Right forelimb (tissue), 1 donor: ENCODE data around the gene TTC28.
"Not testable (repeated sequence)": the region's sequence is repeated elsewhere in the genome, so short reads cannot be mapped to it uniquely, and the experiment has no call there.

Experiments
- DNase-seq: peaks from one replicate; pipeline ENCODE4 v3.0.0-alpha.2; 2018

Gene TTC28

DNA sequence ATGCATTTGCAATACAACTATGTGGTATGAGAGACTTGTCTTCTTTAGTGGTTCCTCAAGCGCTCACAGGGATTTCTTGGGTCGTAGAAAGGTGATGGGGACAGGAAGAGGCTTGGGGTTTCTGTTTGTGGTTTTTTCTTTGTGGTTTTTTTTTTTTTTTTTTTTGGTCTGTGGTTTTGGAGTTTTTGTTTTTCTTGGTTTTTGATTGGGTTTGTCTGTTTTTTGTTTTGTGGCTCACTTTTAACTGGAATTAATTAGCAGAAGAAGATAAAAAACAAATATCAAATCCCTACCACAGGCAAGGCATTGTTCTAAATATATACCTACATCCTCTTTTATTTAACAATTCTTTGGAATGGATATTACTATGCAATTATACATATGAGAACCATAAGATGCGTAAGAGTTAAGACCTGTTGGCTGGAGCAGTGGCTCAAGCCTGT is 5.5 kb downstream of the TTC28 start:
- DNase-seq: no peak

DNA sequence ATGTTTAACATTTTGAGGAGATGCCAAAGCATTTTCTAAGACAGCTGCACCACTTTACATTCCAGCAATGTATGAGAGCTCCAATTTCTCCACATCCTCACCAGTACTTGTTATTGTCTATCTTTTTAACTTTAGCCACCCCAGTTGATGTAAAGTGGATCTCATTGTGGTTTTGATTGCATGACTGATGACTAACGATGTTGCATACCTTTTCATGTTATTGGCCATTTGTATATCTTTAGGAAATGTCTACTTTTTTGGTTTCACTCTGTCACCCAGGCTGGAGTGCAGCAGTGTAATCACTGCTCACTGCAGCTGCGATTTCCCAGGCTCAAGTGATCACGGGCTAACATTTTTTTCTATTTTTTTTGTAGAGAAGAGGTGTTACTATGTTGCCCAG is 8.9 kb downstream of the TTC28 start:
- DNase-seq: no peak

GRCh38 chr22:28670161-28670560 is 9.5 kb downstream of the TTC28 start:
- DNase-seq: no peak

- DNase-seq: no peak
Observed at GRCh38 chr22:28669387-28669786, 10.3 kb downstream of the TTC28 start.

DNA sequence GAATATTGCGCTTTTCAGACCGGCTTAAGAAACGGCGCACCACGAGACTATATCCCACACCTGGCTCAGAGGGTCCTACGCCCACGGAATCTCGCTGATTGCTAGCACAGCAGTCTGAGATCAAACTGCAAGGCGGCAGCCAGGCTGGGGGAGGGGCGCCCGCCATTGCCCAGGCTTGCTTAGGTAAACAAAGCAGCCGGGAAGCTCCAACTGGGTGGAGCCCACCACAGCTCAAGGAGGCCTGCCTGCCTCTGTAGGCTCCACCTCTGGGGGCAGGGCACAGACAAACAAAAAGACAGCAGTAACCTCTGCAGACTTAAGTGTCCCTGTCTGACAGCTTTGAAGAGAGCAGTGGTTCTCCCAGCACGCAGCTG is 16.1 kb downstream of the TTC28 start:
- not testable (repeated sequence) for DNase-seq

- DNase-seq: no peak
Observed at GRCh38 chr22:28658448-28658847, 21.2 kb downstream of the TTC28 start.

DNA sequence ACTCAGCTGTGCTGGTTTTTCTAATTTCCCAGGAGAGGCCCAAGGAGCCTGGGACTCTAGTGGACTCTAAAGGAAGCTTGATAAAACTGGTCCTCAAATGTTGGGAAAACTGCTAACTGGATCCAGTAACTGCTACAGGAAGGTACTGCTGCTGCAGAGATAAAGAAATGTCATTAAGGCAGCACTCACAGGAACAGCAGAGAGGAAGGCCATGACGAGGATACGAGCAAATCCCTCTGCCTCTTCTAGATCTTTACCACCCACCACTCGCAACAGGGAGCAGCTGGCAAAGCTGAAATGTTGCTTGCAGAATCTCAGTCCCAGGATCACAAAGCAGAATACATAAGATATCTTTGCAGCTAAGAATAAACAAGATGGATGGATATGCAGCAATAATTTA is 23.5 kb downstream of the TTC28 start:
- DNase-seq: no peak

DNA sequence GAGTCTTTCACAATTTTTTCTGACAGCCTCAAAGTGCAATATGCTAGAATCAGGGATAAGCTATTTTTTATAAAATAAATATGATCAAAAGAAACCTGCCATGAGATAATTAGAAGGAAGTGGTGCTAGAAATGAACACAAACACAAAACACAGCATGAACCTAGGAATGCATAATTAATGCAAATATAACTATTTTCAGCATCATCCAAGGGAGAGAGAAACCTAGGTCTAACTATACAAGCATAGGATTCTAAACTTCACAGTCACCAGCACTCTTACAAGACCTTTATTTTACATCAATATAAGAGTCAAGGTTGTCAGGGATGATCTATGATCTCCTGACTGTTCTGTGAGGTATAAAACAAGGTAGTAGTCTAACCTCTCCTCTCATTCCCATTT is 29.2 kb downstream of the TTC28 start:
- no peak for DNase-seq

- no peak for DNase-seq
Observed at GRCh38 chr22:28648792-28649191, 30.8 kb downstream of the TTC28 start.

GRCh38 chr22:28647216-28647615 is 32.4 kb downstream of the TTC28 start:
- no peak for DNase-seq

DNA sequence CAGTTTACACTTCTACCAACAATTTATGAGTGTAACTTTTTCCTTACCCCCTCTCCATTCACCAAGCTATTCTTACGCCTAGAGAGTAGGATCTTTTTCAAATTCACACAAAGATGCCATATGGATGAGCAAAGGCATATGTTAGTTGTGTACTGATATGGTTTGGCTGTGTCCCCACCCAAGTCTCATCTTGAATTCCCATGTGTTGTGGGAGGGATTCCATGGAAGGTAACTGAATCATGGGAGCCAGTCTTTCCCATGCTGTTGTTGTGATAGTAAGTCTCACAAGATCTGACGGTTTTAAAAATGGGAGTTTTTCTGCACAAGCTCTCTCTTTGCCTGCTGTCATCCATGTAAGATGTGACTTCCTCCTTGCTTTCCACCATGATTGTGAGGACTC is 40.3 kb downstream of the TTC28 start:
- DNase-seq: no peak

GRCh38 chr22:28637225-28637624 is 42.4 kb downstream of the TTC28 start:
- DNase-seq: no peak

GRCh38 chr22:28630177-28630574 is 49.5 kb downstream of the TTC28 start:
- no peak for DNase-seq

DNA sequence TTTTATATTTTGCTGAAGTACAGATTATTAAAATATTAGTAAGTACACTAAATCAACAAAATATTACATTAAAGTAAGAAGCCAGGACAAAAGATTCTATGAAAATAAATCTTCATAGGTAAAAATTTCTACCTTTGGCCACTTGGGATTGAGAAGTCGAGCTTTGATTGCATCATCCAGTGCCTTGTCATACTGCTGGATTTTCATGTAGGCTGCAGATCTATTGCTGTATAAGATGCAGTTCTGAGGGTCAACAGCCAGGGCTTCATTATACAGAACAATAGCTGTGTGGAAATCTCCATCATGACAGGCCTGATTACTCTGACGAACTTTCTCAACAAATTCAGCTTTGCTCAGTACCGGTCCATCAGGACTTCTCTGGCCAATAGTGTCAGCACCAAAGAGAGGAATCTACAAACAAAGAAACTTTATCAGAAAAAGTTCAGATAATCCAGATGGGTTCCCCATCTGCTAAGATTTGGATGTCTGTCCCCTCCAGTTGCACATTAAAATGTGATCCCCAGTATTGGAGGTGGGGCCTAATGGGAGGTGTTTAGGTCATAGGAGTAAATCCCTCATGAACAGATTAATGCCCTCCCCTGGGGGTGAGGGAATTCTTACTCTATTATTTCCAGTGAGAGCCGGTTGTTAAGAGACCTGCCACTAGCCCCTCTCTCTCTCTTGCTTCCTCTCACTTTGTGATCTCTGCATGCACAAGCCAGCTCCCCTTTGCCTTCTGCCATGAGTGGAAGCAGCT is 50.0 kb downstream of the TTC28 start:
- DNase-seq: no peak

DNA sequence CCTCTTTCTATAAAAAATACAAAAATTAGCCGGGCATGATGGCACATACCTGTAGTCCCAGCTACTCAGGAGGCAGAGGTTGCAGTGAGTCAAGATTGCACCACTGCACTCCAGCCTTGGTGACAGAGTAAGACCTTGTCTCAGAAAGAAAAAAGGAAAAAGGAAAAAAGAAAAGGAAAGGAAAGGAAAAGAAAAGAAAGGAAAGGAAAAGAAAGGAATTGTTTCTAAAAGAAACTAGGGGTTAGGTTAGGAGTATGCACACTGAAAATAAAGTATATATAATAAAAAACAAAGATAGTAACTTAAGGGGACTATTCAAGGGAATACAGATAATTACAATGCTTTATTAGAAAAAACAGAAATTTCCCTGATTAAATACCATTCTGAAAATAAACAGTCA is 50.9 kb downstream of the TTC28 start:
- DNase-seq: no peak

- DNase-seq: no peak
Observed at GRCh38 chr22:28627791-28628190, 51.8 kb downstream of the TTC28 start.

DNA sequence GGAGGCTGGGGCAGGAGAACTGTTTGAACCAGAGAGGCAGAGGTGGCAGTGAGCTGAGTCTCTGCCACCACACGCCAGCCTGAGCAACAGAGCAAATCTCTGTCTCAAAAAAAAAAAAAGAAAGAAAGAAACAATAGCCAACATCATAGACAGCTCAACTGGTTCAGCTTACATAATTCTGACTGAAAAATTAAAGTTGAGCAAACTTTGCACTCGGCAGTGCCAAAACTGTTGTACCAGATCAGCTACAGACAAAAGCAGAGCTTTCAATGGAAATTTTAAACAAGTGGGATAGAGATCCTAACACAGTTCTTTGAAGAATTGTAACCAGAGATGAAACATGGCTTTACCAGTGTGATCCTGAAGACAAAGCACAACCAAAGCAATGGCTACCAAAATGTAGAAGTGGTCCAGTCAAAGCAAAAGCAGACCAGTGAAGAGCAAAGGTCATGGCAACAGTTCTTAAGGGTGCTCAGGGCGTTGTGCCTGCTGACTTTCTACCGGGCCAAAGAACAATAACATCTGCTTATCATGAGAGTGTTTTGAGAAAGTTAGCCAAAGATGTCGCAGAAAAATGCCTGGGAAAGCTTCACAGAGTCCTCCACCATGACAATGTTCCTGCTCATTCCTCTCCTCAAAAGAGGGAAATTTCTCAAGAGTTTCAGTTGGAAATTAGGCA is 59.3 kb downstream of the TTC28 start:
- DNase-seq: no peak

GRCh38 chr22:28619236-28619635 is 60.4 kb downstream of the TTC28 start:
- no peak for DNase-seq

GRCh38 chr22:28615423-28615822 is 64.2 kb downstream of the TTC28 start:
- DNase-seq: not testable (repeated sequence)

GRCh38 chr22:28609921-28610320 is 69.7 kb downstream of the TTC28 start:
- no peak for DNase-seq

DNA sequence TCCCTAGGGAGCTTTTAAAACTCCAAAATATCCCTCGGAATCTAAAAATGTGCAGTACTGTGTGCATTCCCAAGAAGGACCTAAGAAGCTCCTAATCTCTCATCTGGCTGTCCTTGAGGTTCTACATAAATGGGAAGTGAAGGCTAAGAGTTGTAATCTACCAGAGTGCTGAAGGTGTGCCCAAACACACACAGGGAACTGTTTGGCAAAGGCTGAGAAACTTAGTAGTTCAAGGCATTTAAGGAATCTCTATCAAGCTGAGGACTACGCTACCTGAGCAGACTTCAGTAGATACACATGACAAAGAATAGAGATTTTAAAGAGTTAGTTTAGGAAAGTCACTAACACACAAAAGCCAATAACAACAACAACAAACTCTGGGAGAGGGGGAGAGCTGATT is 71.1 kb downstream of the TTC28 start:
- no peak for DNase-seq

DNA sequence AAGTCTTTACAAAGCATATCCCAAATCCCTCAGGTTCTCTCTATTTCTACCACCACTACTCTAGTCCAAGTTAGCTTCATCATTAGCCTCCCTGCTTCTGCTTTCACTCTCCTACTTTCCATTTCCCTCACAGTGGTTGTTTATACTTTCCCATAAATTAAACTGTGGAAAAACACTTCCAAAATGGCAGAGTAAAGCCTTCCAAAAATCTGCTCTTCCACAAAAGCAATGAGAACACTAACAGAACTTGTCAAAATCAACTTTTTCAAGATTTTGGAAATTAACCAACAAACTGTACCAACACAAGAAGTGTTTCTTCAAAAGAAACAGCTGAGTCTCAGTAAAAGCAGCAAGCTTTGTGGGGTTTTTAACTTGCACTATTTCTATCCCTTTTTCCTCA is 71.8 kb downstream of the TTC28 start:
- no peak for DNase-seq

DNA sequence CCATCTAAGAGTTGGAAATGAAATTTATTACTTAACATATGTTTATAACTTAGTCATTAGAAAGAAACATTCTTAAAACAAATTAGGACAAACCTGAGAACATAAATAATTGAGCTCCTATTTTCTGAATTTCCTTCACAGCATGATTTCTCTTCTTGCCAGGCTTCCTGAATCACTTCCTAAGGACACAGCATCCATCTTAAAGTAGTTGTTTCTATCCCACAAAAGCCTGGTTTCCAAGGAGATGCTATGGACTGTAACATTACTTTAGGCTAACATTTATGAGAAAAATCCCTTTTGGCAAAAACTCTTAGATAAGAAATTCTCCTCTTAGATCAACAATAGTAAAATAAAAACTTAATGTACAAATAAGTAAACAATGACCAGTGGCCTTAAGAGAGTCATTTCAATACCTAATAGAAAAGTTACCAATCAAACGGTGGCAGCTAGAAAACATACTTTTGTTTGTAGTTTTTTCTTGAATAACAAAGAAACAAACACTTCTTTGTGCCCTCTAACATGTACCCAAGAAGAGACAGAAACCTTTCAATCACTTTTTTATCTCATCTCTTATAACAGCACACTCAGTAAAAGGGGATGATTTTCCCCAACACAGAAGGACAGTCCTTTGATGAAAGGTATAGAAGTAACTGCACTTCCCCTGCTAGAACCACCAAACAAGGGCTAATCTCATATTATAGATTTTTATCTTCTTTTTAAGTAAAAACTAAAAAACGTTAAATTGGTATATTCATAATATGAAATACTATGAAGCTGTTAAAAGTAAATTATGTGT is 74.5 kb downstream of the TTC28 start:
- DNase-seq: no peak

DNA sequence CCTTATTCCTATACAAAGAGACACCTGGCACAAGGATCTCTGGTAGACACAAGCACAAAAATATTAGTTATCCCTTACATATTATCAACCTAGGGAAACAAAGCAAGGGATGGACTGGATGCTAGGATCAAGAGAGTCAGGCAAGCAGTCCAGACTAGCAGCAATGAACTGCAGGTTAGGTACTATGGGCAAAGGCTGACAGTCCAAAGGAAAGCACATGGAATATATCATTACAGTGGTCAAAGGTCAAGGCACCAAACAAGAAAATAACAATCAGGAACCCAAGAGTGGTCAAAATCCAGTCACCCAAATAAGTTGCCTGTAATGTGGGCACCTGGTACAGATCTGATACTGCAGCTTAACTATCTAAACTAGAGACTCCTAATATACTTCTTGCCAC is 77.7 kb downstream of the TTC28 start:
- DNase-seq: no peak
